ENCODE data around the gene FOSB. TPM values are rescaled to one million over a fixed set of nuclear protein-coding genes. Genes with fewer than 3 reads are reported as not detected.

FOSB gene
- total and polyA plus RNA-seq, 9 of the 15 experiments (the other 6 are each of a cell fraction or from before 2014, with no cell fraction given) = 0.11 to 2.7 (median 0.73) TPM

DNA sequence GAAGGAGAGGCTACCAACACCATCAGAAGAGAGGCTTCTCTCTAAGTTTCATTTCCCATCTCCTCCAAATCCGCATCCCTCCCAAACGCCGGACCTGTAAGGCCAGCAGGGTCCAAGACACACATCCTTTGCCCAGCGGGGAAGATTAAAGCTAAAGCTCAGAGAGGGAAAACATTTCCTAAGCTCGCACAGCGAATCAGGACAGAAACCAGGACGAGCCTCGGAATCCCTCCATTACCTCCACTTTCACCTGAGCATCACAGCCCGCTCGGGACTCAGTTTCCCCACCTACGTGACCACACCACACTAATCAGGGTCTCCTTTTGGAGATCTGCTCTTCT, 711 bp upstream of the FOSB start (continued):
- TF ChIP-seq, protein P1, sequence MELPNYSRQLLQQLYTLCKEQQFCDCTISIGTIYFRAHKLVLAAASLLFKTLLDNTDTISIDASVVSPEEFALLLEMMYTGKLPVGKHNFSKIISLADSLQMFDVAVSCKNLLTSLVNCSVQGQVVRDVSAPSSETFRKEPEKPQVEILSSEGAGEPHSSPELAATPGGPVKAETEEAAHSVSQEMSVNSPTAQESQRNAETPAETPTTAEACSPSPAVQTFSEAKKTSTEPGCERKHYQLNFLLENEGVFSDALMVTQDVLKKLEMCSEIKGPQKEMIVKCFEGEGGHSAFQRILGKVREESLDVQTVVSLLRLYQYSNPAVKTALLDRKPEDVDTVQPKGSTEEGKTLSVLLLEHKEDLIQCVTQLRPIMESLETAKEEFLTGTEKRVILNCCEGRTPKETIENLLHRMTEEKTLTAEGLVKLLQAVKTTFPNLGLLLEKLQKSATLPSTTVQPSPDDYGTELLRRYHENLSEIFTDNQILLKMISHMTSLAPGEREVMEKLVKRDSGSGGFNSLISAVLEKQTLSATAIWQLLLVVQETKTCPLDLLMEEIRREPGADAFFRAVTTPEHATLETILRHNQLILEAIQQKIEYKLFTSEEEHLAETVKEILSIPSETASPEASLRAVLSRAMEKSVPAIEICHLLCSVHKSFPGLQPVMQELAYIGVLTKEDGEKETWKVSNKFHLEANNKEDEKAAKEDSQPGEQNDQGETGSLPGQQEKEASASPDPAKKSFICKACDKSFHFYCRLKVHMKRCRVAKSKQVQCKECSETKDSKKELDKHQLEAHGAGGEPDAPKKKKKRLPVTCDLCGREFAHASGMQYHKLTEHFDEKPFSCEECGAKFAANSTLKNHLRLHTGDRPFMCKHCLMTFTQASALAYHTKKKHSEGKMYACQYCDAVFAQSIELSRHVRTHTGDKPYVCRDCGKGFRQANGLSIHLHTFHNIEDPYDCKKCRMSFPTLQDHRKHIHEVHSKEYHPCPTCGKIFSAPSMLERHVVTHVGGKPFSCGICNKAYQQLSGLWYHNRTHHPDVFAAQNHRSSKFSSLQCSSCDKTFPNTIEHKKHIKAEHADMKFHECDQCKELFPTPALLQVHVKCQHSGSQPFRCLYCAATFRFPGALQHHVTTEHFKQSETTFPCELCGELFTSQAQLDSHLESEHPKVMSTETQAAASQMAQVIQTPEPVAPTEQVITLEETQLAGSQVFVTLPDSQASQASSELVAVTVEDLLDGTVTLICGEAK (IDR thresholded peaks at IDR 0.05) = peak; percentile 36; the same call in 1 of the 2 replicates
- TF ChIP-seq, protein P1 (CRISPR knock-in tag; IDR thresholded peaks at IDR 0.05) = no peak
- TF ChIP-seq SIX5 (IDR thresholded peaks at IDR 0.05; ENCODE audit: borderline replicate concordance in 1 of 2, insufficient read depth in 1 of 2, low read depth in 1 of 2, low read length in 2 of 2) = no peak
- no peak for TF ChIP-seq ZC3H11A (IDR thresholded peaks at IDR 0.05; ENCODE audit: low read depth, low read length)
- no peak for TF ChIP-seq ELF4 (CRISPR knock-in tag; IDR thresholded peaks at IDR 0.05)
- TF ChIP-seq PTBP1 (IDR thresholded peaks at IDR 0.05; ENCODE audit: low read depth, low read length) = no peak
- TF ChIP-seq ETV5 (CRISPR knock-in tag; IDR thresholded peaks at IDR 0.05; ENCODE audit: low read depth) = no peak
- TF ChIP-seq CBX1 (IDR thresholded peaks at IDR 0.05; ENCODE audit: low read depth) = no peak
- TF ChIP-seq BACH1 (tag; IDR thresholded peaks at IDR 0.05) = no peak
- TF ChIP-seq, protein P2, sequence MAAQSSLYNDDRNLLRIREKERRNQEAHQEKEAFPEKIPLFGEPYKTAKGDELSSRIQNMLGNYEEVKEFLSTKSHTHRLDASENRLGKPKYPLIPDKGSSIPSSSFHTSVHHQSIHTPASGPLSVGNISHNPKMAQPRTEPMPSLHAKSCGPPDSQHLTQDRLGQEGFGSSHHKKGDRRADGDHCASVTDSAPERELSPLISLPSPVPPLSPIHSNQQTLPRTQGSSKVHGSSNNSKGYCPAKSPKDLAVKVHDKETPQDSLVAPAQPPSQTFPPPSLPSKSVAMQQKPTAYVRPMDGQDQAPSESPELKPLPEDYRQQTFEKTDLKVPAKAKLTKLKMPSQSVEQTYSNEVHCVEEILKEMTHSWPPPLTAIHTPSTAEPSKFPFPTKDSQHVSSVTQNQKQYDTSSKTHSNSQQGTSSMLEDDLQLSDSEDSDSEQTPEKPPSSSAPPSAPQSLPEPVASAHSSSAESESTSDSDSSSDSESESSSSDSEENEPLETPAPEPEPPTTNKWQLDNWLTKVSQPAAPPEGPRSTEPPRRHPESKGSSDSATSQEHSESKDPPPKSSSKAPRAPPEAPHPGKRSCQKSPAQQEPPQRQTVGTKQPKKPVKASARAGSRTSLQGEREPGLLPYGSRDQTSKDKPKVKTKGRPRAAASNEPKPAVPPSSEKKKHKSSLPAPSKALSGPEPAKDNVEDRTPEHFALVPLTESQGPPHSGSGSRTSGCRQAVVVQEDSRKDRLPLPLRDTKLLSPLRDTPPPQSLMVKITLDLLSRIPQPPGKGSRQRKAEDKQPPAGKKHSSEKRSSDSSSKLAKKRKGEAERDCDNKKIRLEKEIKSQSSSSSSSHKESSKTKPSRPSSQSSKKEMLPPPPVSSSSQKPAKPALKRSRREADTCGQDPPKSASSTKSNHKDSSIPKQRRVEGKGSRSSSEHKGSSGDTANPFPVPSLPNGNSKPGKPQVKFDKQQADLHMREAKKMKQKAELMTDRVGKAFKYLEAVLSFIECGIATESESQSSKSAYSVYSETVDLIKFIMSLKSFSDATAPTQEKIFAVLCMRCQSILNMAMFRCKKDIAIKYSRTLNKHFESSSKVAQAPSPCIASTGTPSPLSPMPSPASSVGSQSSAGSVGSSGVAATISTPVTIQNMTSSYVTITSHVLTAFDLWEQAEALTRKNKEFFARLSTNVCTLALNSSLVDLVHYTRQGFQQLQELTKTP (IDR thresholded peaks at IDR 0.05; ENCODE audit: low read depth in 1 of 2, partially characterized antibody in 2 of 2) = no peak
- no peak for TF ChIP-seq ZNF282 (CRISPR knock-in tag; IDR thresholded peaks at IDR 0.05)
- TF ChIP-seq MYBL2 (IDR thresholded peaks at IDR 0.05; ENCODE audit: low read depth) = no peak
- TF ChIP-seq MYBL2 (CRISPR knock-in tag; IDR thresholded peaks at IDR 0.05; ENCODE audit: borderline replicate concordance) = no peak
- TF ChIP-seq CC2D1A (IDR thresholded peaks at IDR 0.05) = no peak
- TF ChIP-seq NR3C1 (CRISPR knock-in tag; IDR thresholded peaks at IDR 0.05) = no peak
- TF ChIP-seq SMAD4 (CRISPR knock-in tag; conservative IDR thresholded peaks at IDR 0.05) = no peak
- no peak for TF ChIP-seq SNRNP70 (optimal IDR thresholded peaks at IDR 0.05; ENCODE audit: low read depth, low read length)
- TF ChIP-seq MECOM (CRISPR knock-in tag; IDR thresholded peaks at IDR 0.05) = no peak
- no peak for TF ChIP-seq TRIM24 (IDR thresholded peaks at IDR 0.05)
